ENCODE measurements around the gene C1QL1. TPM values are rescaled to one million over a fixed set of nuclear protein-coding genes. Genes with fewer than 3 reads are reported as not detected.

C1QL1 gene
- polyA plus RNA-seq, 1 experiment = 1.9 TPM

- DNase-seq (ENCODE audit: low read depth, low spot score) = no peak
- TF ChIP-seq CTCF (IDR thresholded peaks at IDR 0.05; ENCODE audit: low read depth, low read length) = no peak
- H3K27me3 ChIP-seq (ENCODE audit: control insufficient read depth, insufficient read depth, low read length) = peaks cover 11% of the 10 kb centered on the region
- POLR2A ChIA-PET = interaction anchor here (1.1 kb wide), 1 partner anchor 9 kb away, joined by 3 read pairs; no protein-coding TSS in a partner anchor
- H3K9me3 ChIP-seq (ENCODE audit: control insufficient read depth, insufficient read depth, low read length) = no peaks in the 10 kb centered on the region; the same call in 1 of the 2 replicates
- CTCF ChIA-PET = interaction anchor here (1.2 to 1.4 kb wide), 2 partner anchors 28 to 207 kb away, joined by 3 to 6 read pairs; no protein-coding TSS in a partner anchor
- no peak overlapping the region for H3K27ac ChIP-seq (ENCODE audit: low read depth, low read length)
- no peak overlapping the region for H3K4me3 ChIP-seq (ENCODE audit: low read depth, low read length)
Measured at GRCh38 chr17:44990994-44991393, 22.9 kb upstream of the C1QL1 start.

DNA sequence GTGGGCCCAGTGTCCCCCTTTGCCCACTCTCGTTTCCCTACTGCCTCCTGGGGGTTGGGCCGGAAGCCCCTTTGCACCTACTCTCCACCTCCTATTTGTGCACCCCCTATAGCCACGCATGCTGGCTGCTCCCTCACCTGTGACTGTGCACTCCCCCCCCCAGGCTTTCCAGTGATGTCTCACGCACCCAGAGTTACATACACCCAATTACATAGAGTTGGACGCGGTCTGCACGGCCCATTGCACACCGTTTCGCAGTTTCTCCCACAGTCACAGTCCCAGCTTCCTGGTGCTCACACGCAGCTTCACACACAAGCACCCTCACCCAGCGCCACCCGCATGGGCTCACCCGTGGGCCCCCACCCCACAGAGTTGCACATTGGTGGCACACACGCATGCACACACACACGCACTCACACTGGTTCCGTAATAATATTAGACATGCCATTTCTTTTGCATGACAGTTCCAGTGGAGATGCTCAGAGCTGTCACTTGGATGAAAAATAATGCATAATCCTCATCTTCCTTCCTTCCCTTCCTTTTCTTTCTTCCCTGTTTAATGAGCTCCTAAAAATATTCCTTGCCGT is 21.5 kb upstream of the C1QL1 start:
- TF ChIP-seq CTCF (IDR thresholded peaks at IDR 0.05; ENCODE audit: low read depth, low read length) = no peak
- Histone ChIP-seq H3K27me3 (ENCODE audit: control insufficient read depth, insufficient read depth, low read length) (peaks cover 2% of the 10 kb centered on the region), H3K4me3 (ENCODE audit: low read depth, low read length) (no peak overlapping the region), H3K9me3 (ENCODE audit: control insufficient read depth, insufficient read depth, low read length) (no peaks in the 10 kb centered on the region; the same call in 1 of the 2 replicates), H3K27ac (ENCODE audit: low read depth, low read length) (no peak overlapping the region)
- DNase-seq (ENCODE audit: low read depth, low spot score) = no peak
- CTCF ChIA-PET = no interaction called here
- POLR2A ChIA-PET = no interaction called here

DNA sequence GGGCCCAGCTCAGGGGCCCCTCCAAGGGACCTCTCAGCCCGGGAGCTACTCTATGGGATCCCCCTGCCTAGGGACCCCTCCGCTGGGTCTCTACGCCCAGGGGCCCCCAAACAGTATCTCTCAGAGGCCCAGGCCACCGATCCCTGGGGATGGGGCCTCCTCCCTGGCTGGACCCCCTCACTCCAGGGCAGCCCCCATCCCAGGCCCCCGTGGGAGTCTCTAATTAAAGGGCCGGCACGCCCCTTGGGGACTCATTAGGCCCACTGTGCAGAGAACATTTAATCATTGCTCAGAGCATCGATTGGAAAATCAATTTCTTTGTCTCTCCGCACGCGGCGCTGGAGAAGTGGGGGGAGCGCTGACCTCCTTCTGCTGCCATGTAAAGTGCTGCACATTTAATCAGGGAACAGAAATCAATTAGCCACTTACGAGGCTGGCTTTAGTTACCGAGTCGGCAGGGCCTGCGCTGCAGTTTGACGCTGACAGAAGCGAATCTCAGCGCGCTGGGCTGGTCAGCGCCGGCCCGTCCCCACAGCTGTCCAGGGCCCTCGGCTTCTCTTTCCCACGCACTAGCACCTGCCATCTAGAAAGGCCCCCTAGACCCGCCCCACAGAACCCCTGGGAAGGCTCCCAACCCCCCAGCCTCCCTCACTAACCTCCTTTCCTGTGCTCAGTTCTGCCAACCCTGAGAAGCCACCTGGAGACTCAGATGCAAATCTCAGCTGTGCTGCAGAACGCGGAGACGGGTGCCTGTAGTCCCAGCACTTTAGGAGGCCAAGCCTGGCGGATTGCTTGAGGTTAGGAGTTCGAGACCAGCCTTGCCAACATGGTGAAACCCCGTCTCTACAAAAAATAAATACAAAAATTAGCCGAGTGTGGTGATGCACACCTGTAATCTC is 20.2 kb upstream of the C1QL1 start:
- POLR2A ChIA-PET = no interaction called here
- DNase-seq (ENCODE audit: low read depth, low spot score) = no peak
- CTCF ChIA-PET = interaction anchor here (0.6 kb wide), 1 partner anchor 20 kb away, joined by 4 read pairs; the partner anchor contains the start of gene C1QL1

GRCh38 chr17:44983563-44983962 is 15.5 kb upstream of the C1QL1 start:
- DNase-seq (ENCODE audit: low read depth, low spot score) = no peak
- H3K4me3 ChIP-seq (ENCODE audit: low read depth, low read length) = no peak overlapping the region
- no peaks in the 10 kb centered on the region for H3K27me3 ChIP-seq (ENCODE audit: control insufficient read depth, insufficient read depth, low read length)
- ChIA-PET CTCF (interaction anchor here (1.2 kb wide), 1 partner anchor 39 kb away, joined by 3 read pairs; no protein-coding TSS in a partner anchor), POLR2A (no interaction called here)
- H3K27ac ChIP-seq (ENCODE audit: low read depth, low read length) = no peak overlapping the region
- TF ChIP-seq CTCF (IDR thresholded peaks at IDR 0.05; ENCODE audit: low read depth, low read length) = no peak
- no peaks in the 10 kb centered on the region; the same call in 1 of the 2 replicates for H3K9me3 ChIP-seq (ENCODE audit: control insufficient read depth, insufficient read depth, low read length)

More for the DNA sequence above, 20.2 kb upstream of the C1QL1 start:
- no peak overlapping the region for H3K27ac ChIP-seq (ENCODE audit: low read depth, low read length)
- H3K4me3 ChIP-seq (ENCODE audit: low read depth, low read length) = no peak overlapping the region
- TF ChIP-seq CTCF (IDR thresholded peaks at IDR 0.05; ENCODE audit: low read depth, low read length) = no peak
- no peaks in the 10 kb centered on the region for H3K27me3 ChIP-seq (ENCODE audit: control insufficient read depth, insufficient read depth, low read length)
- no peaks in the 10 kb centered on the region; the same call in 1 of the 2 replicates for H3K9me3 ChIP-seq (ENCODE audit: control insufficient read depth, insufficient read depth, low read length)
